22Rv1 (cell line): Measurements from ENCODE around the gene TIAM2.

Experiments
- ZFX ChIP-seq: fragments of 450-650 bp; IDR thresholded peaks from 2 replicates; pipeline ENCODE4 v1.6.1; 2017; ENCODE audit warnings: antibody characterized with exemption, borderline replicate concordance
- TF ChIP-seq, protein P1 (sequence below): fragments of 450-650 bp; IDR thresholded peaks from 2 replicates; pipeline ENCODE4 v1.5.1; 2017; ENCODE audit warnings: mild to moderate bottlenecking

DNA sequence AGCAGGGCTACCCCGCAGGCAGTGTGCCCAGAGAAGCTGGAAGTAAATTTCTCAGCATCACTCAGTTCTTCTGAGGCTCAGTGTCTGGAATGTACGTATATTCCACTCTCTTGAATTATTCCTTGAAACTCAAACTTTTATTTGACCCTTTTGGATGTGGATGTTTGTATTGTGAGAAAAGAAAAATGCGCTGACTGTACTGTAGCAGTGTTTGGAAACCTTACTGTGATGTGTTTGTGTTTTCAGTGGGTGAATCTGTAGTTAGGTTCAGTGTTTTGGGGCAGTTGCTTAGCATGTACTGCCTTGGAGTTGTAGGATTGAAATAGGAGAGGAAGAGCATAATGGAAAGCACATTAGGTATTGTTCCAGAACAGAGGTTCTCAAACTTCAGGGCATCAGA lies 13.5 kb downstream of the TIAM2 start:
- TF ChIP-seq, protein P1, sequence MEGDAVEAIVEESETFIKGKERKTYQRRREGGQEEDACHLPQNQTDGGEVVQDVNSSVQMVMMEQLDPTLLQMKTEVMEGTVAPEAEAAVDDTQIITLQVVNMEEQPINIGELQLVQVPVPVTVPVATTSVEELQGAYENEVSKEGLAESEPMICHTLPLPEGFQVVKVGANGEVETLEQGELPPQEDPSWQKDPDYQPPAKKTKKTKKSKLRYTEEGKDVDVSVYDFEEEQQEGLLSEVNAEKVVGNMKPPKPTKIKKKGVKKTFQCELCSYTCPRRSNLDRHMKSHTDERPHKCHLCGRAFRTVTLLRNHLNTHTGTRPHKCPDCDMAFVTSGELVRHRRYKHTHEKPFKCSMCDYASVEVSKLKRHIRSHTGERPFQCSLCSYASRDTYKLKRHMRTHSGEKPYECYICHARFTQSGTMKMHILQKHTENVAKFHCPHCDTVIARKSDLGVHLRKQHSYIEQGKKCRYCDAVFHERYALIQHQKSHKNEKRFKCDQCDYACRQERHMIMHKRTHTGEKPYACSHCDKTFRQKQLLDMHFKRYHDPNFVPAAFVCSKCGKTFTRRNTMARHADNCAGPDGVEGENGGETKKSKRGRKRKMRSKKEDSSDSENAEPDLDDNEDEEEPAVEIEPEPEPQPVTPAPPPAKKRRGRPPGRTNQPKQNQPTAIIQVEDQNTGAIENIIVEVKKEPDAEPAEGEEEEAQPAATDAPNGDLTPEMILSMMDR, result no peak
- no peak for TF ChIP-seq ZFX
